Left ventricle myocardium superior (tissue), 1 donor: ENCODE data around the gene PLBD2. TPM values are rescaled to one million over a fixed set of nuclear protein-coding genes. Genes with fewer than 3 reads are reported as not detected.

Experiments used
- ATAC-seq: fragments of 200-7000 bp; cut with Tn5 transposase; one replicate; pipeline ENCODE4 v1.9.1; 2020; ENCODE audit warnings: mild to moderate bottlenecking, moderate library complexity
- DNase-seq: peaks from one replicate; pipeline ENCODE4 v3.0.0-alpha.2; 2020
- intact Hi-C: fragments of 100-400 bp; cut with micrococcal nuclease; formaldehyde crosslinking; loops from one replicate; pipeline ENCODE4 v1.11.0; 2022
- total RNA-seq: library from RNA; stranded (reverse); fragmentation: NEBNext Ultra II Directional; extraction: Animal tissue kit (Norgen Biotek cat#: 25700); gene quantifications from one replicate; pipeline ENCODE4 v1.2.1, GENCODE V29; 2021
- donor health status: DM: no; HTN: yes; CAD: no; lungs with severe emphysema.

PLBD2 gene
- total RNA-seq, 1 donor from 2014 or later, result 34.4 TPM

GRCh38 chr12:113403435-113404415 is 45.3 kb downstream of the PLBD2 start, which contains the start of gene SDS:
TSS of gene SDS (minus strand) at chr12:113403887. CDS start at chr12:113399708, 4,179 bp downstream.
- intact Hi-C loops, result no loop called here
- DNase-seq (peak; percentile 67), ATAC-seq (peak; percentile 84)

DNA sequence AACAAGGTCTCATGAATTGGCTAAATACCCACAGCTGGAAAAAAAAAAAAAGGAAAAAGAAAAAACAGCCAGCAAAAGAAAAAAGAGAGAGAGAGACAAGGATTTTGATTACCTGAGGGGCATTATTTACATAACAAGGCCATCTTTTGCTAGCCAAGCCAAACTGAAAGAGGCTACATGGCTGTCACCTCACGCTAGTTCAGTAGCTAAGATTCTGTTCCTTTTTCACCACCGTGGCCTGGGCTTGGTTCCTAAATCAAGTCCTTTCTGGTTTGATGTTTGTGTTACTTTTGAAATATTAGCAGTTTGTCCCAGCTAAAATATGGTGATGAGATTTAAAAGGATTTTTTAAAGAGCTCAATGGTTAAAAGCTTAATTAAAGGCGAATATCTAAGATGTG is 47.3 kb downstream of the PLBD2 start:
- ATAC-seq, result no peak
- intact Hi-C loops, result no loop called here
- DNase-seq, result no peak

GRCh38 chr12:113407931-113408600 is 49.7 kb downstream of the PLBD2 start:
- no peak for DNase-seq
- ATAC-seq, result no peak
- intact Hi-C loops, result no loop called here

DNA sequence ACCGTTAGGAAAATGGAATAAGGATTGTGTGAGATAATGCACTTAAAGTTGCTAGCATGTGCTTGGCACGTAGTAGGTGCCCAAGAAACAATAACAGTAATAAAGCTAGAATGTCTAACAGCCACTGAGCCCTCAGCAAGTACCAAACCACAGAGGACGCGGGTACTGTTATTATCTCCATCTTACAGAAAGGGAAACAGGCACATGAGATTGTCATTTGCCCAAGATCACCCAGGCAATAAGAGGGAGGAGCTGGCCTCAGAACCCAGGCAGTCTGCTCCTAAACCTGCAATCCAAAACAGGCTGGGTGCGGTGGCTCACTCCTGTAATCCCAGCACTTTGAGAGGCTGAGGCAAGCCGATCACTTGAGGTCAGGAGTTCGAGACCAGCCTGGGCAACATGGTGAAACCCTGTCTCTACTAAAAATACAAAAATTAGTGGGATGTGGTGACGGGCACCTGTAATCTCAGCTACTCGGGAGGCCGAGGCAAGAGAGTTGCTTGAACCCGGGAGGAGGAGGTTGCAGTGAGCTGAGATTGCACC is 50.4 kb downstream of the PLBD2 start:
- intact Hi-C loops, result no loop called here
- ATAC-seq (no peak), DNase-seq (no peak)

DNA sequence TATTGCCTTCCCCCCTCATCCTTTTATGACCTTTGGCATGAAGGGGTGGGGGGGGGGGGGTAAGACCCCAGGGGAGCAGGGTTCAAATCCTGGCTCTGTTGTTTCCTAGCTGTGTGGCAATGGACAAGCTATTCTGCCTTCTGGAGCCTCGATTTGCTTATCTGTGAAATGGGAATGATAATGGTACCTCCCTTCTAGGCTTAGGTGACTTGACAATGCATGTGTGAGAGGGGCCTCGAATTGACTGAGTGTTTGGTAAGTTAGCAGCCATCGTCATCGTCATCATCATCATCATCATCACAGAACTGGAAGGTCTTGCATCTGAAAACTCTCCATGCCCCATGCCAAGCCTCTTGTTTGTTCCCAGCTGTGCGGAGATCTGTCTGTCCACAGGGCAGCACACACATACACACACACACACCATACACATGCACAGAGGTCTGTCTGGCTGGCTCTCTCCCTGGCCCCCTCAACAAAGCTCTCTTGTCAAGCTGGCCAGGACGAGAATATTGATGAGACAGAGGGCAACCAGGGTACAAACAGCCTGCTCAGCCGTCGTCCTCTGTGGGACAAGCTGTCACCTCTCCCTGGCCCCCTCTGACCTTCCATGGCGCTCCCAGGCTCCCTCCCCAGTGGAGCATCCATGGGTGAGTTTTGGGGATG is 51.2 kb downstream of the PLBD2 start:
- ATAC-seq (no peak), DNase-seq (no peak)
- intact Hi-C loops, result no loop called here

DNA sequence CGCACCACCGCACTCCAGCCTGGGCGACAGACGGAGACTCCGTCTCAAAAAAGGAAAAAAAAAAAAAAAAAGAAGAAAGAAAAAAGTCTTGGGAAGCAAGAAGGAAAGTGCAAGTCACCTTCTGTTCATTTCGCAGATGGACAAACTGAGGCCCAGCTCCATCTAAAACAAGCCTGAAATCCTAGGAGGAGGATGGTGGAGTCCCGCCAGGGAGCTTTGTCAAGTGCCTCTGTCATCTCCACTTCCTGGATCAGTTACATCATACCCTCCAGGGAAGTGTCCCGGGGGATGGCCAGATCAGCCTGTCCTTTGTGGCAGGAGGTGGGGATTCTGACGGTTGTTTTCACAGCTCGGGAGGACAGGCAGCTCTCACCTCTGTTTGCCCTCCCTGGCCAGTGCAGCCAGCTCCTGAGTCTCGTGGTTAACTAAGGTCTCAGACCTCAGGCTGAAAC is 55.1 kb downstream of the PLBD2 start:
- intact Hi-C loops, result no loop called here
- DNase-seq (no peak), ATAC-seq (peak; percentile 55)

DNA sequence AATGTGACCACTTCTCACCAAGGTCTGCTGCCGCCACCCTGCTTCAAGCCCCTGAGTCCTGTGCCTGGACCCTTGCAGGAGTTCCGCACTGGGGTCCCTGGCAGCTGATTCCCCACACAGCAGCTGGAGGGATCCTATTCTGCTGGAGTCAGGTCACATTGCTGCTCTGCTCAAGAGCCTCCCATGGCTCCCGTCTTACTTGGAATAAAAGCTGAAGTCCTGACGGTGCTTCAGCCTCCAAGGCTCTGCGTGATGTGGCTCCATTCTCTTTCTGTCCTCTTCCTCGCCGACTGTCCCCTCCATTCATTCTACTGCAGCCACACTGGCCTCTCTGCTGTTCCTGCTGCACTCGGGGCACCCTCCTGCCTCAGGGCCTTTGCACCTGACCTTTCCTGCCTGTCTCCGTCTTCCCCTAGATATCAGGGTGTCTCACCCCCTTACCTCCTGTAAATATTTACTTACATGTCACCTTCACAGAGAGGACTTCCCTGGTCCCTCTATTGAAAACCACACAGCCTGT is 56.2 kb downstream of the PLBD2 start:
- DNase-seq, result no peak
- ATAC-seq, result no peak
- intact Hi-C loops, result no loop called here

DNA sequence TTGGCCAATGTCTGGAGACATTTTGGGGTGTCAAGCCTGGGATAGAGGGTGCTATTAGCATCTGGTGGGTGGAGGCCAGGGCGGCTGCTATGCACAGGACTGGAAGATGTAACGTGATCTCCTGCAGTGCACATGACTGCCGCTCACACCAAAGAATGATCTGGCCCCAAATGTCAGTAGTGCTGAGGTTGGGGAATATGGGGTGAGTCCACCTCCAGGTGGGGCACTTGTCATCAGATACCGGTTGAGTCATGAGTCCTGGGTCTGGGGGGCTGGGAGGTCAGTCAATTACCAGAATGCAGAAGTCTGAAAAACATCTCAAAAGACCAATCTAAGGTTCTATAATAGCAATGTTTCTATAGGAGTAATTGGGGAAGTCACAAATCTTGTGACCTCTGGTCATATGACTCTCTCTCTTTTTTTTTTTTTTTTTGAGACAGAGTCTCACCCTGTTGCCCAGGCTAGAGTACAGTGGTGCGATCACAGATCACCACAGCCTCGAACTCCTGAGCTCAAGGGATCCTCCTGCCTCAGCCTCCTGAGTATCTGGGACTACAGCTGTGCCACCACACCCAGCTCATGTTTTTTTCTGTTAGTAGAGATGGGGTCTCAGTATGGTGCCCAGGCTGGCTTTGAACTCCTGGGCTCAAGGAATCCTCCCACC is 57.8 kb downstream of the PLBD2 start:
- peak; percentile 38 for ATAC-seq
- intact Hi-C loops, result no loop called here

DNA sequence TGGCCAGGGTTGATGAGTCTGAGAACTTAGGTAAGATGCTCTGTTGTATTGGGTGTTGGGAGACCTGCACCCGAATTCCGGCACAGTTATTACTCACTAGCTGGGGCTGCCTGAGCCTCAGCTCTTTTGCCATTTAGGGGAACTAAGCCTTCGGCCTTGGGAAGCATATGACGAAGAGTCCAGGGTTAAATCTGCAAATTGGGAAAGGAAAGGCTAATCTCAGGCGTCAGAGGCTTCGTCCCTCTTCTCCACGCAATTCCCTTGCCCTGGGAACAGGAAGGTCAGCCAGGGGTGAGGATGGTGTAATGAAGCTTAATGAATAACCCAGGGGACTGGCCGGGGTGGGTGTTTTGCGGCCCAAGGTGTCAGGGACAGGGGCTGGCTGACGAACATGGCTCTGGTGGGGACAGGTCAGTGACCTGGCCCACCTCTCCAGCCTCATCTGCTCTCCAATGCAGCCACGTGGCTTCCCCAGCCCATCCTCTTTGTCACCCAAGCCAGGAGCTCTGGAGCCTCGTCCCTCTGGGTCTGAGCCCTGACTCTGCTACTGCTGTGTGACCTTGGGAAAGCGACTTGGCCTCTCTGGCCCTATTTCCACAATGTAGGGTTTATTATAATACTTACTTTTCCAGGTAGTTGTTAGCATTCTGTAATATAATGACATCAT is 60.0 kb downstream of the PLBD2 start:
- ATAC-seq (no peak), DNase-seq (no peak)
- intact Hi-C loops, result no loop called here

More for the DNA sequence above, 57.8 kb downstream of the PLBD2 start:
- DNase-seq, result no peak

GRCh38 chr12:113420996-113421595 is 62.7 kb downstream of the PLBD2 start:
- ATAC-seq (no peak), DNase-seq (no peak)
- intact Hi-C loops, result loop anchor here (10.0 kb wide), 1 partner anchor 106 kb away; no protein-coding TSS in a partner anchor

- intact Hi-C loops, result loop anchor here (10.0 kb wide), 1 partner anchor 107 kb away; no protein-coding TSS in a partner anchor
- ATAC-seq (peak; percentile 89), DNase-seq (peak; percentile 68)
These were observed 63.9 kb downstream of the PLBD2 start, which contains the start of gene SDSL for GRCh38 chr12:113422030-113422885. TSS of gene SDSL (plus strand) at chr12:113422380. CDS start at chr12:113427983, 5,603 bp downstream.

DNA sequence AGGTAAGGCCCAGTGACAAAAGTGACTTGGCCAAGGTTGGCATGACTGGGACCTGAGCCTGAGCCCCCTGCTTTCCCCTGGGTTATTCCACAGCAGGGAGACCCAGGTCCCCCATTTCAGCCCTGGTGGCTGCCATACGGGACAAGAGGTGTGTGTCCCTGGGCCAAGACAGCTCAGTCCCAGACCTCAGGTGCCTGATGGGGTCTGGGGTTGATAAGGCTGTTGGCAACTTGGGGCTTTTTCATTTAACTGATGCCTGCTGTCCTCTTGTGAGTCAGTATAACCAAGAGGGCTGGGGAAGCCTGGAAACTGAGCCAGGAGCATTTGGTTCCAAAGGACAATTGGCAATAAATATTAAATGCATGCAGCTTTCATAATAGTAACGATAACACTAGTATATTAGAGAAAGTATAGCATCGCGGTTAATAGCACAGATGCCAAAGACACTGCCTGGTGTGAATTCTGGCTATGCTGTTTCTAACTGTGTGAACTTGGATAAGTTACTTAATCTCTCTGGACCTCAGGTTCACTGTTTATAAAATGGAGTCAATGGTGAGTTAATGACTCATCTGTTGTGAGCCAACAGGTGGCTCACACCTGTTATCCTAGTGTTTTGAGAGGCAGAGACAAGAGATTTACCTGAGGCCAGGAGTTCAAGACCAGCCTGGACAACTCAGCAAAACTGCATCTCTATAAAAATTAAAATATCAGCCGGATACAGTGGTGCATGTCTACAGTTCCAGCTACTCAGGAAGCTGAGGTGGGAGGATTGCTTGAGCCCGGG is 64.7 kb downstream of the PLBD2 start:
- intact Hi-C loops, result loop anchor here (10.0 kb wide), 1 partner anchor 108 kb away; no protein-coding TSS in a partner anchor
- DNase-seq, result no peak
- no peak for ATAC-seq

DNA sequence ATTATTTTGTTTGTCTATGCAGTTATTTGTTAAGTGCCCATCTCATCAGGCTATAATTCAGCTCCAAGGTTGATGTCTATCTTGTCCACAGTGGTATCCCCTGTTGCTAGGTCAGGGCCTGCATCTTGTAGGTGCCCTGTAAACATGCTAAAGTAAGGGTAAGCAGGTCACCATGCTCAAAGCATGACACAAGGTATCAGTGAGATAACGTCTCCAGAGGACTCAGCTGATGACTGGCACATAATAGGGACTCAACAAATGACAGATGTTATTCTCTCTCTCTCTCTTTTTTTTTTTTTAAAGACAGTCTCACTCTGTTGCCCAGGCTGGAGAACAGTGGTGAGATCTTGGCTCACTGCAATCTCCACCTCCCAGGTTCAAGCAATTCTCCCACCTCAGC is 66.1 kb downstream of the PLBD2 start:
- DNase-seq, result no peak
- intact Hi-C loops, result loop anchor here (10.0 kb wide), 1 partner anchor 110 kb away; no protein-coding TSS in a partner anchor

DNA sequence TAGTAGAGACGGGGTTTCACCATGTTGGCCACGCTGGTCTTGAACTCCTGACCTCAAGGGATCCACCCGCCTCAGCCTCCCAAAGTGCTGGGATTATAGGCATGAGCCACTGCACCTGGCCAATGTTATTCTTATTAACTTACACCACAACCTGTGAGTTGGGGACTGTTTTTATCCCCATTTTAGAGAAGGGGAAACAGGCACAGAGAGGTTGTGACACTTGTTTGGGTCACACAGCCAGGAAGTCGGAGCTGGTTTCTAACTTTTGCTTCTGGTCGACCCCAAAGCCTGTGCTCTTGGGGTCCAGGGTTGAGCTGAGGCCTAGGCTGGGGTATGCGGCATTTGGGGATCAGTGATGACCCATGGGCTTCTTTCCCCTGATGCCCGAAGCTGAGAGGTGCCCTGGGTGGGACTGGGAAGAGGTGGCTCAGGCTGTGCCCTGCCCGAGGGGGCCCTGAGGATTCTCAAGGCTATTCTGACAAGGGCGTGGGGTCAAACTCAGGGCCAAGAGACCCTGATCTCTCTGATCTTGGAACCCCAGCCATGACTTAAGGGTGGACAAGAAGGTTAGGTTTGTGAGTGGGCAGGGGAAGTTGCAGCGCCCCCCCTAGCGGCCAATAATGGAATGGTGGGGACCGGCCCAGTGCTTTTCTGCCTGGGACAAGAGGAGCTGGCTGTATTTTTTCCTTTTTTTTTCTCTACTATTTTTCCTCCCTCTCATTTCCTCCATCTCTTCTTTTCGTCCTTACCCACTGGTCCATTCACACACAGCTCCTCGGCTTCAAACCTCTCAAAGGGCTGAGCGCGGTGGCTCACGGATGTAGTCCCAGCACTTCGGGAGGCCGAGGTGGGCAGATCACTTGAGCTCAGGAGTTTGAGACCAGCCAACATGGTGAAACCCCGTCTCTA is 66.8 kb downstream of the PLBD2 start:
- intact Hi-C loops, result loop anchor here (10.0 kb wide), 1 partner anchor 110 kb away; no protein-coding TSS in a partner anchor
- DNase-seq (peak; percentile 67), ATAC-seq (peak; percentile 50)

More for the DNA sequence above, 66.1 kb downstream of the PLBD2 start:
- no peak for ATAC-seq
